Fibroblast of lung (primary cell): ENCODE results near the gene KIN.

Experiments
- CTCF ChIP-seq, 2 donors: IDR thresholded peaks in 1 of 2; conservative IDR thresholded peaks in 1 of 2; 1 replicate in 1 of 2; 2 replicates in 1 of 2; pipeline ENCODE4 v1.5.1; 2011 to 2012; ENCODE audit warnings: low read length in 2 of 2, control low read depth in 1 of 2, inconsistent platforms in 1 of 2, low read depth in 1 of 2, mild to moderate bottlenecking in 1 of 2
- EZH2 ChIP-seq: IDR thresholded peaks from 2 replicates; pipeline ENCODE4 v1.5.1; 2012; ENCODE audit warnings: low read length, control low read depth, mild to moderate bottlenecking; ENCODE audit errors: missing control alignments

- TF ChIP-seq CTCF (conservative IDR thresholded peaks at IDR 0.05 in 1 of 2, IDR thresholded peaks at IDR 0.05 in 1 of 2; ENCODE audit: low read depth in 1 of 2, low read length in 2 of 2) (peak; percentile 49 to 54), EZH2 (no peak)
Observed at GRCh38 chr10:7819121-7819460, 31.3 kb upstream of the KIN start.
